Measurements from ENCODE around the gene CABLES2.
"Not testable (repeated sequence)": the region's sequence is repeated elsewhere in the genome, so short reads cannot be mapped to it uniquely, and the experiment has no call there.

Gene CABLES2

GRCh38 chr20:62433658-62434497 is 26.8 kb upstream of the CABLES2 start:
- DNase-seq = no peak

- DNase-seq = no peak
Measured at GRCh38 chr20:62430866-62431447, 23.9 kb upstream of the CABLES2 start.

GRCh38 chr20:62430311-62430853 is 23.3 kb upstream of the CABLES2 start:
- DNase-seq = no peak

DNA sequence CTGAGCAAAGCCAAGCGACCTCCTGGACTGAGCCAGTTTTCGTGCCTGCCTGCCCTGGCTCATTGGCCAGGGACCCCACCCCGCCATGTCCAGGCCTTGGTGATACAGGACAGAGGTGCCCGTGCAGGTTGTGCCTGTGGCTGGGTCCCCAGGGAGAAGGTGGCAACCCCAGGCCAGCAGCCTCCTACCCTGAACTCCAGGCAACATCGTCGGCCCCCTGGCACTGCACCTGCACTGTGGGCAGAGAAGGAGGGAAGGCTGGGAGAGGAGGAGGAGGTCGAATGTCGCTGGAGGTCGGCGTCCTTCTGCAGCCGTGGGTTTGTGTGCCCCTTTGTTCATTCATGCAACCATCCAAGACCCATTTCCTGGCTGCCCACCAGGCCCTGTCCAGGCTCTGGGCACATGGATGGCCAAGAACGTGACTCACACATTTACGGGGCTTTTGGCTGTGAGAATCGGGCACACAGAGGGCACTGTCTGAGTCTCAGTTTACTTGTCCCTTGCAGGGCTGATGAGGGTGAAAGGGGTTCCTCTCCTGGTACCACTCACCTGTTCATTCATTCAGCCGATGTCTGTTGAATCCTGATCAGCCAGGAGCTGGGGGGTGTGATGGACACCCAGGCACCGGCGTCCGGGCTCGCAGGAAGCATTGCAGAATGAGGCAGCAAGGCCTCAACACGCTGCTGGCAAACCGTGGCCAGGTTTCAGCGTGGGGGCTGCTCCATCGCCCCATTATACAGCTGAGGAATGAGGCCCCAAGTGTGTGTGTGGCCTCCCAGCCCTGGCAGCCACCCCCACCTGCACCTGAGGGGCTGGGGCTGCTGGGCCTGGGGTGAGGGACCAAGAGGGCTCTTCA is 22.6 kb upstream of the CABLES2 start:
- no peak for DNase-seq

GRCh38 chr20:62428396-62429295 is 21.6 kb upstream of the CABLES2 start:
- DNase-seq = no peak

DNA sequence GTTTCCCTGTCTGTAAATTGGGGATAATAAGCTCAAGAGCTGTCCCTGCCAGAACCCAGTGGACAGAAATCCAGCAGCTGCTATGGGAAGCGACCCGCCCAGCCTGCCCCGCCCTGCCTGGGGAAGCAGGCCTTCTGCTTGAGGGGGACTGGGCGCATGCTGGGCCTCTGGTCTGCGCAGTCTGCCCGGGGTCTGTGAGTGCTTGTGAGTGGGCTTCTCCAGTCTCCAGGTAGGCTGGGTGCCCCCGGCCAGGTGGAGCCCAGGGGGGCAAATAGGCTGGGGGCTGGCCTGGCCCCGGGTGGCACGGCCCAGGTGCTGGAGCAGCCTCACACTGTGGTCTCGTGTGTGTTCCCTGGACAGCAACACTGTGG is 20.9 kb upstream of the CABLES2 start:
- DNase-seq = no peak

DNA sequence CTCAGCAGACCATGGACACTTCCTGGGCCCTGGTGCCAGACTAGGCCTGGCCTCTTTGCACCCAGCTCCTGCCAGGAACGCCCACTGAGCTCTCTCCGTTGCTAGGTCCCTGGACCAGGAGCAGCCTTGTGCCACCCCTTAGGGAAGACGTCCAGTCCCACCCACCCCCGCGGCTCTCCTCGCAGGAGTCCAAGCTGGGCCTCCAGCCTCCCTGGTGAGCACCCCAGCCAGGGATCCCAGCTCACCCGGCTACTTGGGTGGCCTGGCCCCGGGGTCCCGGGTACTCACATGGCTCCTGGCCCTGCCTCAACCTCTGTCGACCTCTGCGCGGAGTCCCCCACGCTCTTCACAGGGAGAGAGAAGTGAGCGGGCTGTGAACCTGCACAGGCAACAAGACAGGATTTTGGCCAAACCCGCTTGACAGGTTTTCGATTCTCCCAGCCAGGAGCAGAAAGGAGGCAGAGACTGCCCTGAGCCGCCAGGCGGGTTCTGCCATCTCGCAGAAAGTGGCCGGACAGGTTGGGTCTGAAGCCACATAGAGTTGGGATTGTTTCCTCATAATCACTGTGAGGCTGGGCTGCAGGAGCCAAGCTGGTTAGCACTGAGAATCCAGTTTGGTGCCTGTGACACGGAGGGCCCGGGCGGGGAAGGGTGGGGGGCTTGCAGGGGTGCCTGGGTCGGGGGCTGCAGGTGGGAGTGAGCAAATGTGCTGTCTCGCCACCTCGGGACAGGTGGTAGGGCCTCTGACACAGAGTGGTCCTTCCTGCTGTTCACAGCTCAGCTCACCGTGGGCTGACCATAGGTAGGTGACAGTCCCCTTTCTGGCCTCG is 20.3 kb upstream of the CABLES2 start, which contains the start of gene RBBP8NL:
RBBP8NL (minus strand) TSS at position 368 of the 830 bp plus-strand sequence. CDS start 7,892 bp downstream, outside the sequence.
- DNase-seq = no peak

DNA sequence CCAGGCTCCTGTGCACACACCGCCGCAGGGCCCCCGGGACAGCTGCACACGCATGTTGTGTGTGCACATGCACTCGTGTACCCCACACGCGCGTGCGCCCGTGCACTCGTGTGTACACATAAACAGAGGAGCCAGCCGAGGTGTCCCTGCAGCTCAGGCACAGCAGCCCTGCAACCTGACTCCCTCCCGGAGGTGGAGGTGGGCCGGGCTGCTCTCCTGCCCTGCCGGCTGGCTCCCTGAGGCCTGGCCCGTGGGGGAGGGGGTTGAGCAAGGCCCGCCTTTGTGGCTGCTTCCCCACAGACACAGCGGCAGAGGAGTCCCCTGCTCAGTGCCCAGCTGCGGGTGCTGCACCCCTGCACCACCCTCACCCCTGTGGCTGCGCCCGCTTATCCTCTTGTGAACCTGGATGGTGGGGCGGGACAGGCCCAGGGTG is 19.6 kb upstream of the CABLES2 start:
- no peak for DNase-seq

DNA sequence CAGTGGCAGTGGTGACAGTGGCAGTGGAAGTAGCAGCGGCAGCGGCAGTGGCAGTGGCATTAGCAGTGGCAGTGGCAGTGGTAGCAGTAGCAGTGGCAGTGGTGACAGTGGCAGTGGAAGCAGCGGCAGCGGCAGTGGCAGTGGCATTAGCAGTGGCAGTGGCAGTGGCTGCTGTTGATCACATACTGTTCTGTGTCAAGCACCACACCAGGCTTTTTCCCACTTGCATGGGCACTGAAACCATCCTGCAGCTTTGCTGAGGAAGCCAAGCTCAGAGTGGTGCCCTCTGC is 18.9 kb upstream of the CABLES2 start:
- DNase-seq = not testable (repeated sequence)

DNA sequence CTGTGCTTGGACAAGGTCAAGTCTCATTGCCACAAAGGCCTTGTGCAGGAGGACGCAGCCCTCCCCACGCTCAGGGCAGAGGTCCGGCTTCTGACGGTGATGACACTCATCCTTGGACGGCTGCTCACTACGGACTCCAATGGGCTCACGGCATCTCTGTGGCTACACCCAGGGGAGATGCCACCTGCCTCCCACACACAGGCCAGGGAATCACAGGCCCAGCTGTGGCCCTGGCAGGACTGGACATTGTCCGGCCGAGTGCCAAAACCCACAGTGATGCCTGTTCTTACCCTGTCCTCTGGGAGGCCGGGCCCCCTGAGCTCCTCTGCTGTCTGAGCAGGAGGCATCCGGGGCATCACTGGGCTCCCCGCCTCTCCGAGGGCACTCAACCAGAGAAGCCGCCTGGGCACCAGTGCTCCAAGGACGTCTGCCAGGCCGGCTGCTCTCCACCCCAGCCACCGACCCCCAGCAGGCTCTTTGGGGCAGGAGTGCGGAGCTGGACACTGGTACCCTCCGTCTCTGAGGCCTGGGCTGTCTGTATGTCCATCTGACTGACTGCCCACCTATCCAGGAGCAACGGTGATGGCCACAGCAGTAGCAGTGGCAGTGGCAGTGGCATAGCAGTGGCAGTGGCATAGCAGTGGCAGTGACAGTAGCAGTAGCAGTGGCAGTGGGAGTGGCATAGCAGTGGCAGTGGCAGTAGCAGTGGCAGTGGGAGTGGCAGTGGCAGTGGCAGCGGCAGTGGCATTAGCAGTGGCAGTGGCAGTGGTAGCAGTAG is 18.4 kb upstream of the CABLES2 start:
- DNase-seq = no peak

DNA sequence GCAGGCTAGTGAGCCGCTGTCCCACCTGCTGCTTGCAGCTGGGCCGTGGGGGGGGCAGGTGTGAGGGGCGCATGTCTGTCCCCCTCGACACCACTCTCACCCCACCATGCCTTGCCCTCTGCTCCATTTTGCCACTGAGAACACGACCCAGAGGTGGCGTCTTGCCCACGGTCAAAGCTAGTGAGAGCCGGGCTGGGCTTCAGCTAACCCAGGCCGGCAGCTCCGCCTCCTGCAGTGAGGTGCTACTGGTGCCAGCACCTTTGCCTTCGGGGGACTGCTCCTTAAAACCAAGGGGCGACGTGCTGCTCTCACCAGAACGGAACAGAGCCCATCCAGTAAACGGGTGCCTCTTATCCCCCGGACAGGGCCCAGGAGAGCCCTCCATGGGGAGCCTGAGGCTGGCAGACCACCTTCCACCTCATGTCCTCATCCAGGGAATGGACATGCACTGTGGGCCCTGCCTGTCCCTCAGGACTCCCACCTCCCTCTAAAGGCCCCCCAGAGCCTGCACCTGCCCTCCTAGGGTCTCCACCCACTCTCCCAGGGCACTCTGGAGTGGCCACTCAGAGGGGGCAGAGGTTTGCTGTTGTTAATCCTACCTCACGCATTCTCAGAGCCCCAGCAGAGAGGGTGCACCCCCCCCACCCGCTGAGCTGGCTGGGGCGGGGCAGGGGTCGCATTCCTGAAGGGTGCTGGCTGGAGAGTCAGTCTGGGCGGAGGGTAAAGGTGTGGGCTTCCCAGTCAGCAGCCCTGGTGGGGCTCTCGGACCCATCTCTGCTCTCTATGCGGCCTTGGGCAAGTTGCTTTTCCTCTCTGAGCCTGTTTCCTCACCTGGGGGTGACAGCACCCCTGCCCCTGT is 17.4 kb upstream of the CABLES2 start:
- DNase-seq = no peak

DNA sequence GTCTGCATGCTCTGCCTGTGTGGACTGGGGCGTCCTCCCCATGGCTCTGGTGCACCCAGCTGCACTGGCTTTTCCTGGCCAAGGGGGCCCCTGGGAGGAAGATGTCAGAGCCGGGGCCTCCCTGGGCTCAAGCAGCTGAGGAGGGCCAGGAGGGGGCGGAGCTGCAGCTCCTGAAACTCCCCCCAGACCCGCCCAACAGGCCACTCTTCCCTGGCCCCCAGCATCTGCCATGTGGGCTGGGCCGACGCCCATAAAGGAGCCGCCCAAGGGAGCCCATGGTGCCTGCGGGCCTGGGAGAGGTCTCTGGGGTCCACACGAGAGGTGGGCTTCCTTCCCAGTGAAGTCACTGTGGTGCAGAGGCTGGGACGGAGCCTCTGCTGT is 16.2 kb upstream of the CABLES2 start:
- no peak for DNase-seq

DNA sequence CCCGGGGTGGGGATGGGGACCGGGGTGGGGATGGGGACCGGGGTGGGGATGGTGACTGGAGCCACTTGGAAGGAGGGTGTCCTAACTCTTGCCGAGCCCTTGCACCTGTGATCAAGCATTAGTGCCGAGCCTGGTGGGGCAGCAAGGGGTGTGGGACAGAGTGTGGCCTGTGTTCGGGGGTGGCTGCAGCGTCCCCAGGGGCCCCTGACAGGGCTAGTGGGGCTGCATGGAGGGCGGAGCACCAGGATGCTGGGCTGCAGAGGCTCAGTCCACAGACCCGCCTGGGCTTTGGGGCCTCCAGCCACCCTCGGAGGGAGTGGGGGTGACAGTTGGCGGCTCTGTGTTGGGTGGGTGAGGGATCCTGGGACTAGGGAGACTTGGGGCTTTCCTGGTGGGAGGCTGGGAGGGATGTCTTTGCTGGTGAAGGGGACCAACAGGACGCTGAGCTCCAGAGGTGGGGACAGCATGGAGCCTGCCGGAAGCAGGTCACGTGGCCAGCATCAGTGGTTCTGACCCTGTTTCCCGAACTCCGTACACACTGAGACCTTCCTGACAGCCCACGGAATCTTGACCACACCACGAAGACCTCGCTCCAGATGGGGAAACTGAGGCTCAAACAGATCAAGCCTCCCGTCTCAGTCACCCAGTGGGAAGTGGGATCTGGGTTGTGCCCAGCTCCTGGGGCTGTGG is 15.7 kb upstream of the CABLES2 start:
- DNase-seq = no peak

DNA sequence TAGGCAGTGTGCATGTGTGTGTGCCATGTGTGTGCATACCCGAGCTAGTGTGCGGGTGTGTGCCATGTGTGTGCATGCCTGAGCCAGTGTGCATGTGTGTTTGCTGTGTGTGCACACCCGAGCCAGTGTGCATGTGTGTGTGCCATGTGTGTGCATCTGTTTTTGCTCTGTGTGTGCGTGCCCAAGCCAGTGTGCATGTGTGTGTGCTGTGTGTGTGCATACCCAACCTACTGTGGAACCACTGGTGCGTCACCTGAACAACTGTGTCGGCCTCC is 14.6 kb upstream of the CABLES2 start:
- no peak for DNase-seq

DNA sequence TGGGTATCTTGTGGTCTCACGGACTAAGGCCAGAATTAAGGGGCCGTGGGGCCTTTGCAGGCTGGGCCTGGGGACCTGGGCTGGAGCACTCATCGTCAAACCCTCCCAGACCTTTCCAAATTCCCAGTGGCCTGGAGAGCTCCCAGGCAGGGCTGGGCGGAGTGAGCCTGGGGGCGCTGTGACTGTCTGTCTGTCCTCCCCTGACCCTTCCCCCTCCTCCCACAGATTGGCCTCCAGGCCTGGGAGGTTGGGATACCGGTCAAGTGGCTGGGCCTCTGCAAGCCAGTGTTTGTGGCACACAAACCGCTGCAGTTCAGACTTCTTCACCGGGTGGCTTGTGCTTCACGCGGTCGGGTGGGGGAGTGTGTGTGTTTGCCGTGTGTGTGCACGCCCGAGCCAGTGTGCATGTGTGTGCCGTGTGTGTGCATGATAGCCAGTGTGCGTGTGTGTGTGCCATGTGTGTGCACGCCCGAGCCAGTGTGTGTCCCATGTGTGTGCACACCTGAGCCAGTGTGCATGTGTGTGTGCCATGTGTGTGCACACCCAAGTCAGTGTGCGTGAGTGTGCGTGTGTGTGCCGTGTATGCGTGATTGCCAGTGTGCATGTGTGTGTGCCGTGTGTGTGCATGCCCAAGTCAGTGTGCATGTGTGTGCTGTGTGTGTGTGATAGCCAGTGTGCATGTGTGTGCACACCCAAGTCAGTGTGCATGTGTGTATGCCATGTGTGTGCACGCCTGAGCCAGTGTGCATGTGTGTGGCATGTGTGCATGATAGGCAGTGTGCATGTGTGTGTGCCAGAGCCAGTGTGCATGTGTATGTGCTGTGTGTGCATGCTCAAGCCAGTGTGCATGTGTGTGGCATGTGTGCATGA is 14.0 kb upstream of the CABLES2 start:
- DNase-seq = no peak

GRCh38 chr20:62419759-62420158 is 12.7 kb upstream of the CABLES2 start:
- DNase-seq = no peak

DNA sequence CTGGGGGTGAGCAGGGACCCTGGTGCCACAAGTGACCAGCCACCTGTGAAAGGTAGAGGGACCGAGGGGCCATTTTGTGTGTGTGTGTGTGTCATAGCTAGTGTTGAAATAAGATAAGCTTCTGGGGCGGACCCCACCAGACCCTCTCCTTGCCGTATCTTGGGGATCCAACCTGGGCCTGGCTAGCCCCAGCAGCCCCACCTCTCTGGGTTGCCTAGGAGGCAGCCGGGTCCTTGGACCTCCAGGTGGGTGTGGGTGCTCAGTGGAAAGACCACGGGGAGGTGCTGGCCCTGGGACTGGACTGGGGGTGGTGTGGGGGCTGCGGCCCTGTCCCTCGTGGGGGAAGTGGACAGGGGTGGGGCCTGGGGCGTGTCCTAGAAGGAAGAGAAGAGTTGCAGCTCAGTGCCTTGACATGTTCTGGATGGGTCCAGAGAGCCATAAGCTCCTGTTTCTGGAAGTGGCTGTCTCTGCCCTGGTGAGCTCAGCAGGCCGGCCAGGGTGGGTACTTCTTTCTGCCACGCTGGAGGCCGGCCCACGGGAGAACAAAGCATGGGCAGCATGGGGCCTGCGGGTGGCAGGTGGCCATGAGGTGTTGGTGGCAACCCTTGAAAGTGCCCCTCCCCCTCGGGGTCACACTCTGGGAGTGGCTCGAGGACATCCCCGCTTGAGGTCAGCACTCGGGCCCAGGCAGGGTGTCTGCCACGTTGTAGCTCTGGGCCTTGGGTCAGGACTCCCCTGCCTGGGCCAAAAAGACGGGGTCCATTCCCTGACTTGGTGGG is 11.8 kb upstream of the CABLES2 start:
- DNase-seq = no peak
